H1 (cell line): ENCODE measurements around the gene OR13J1. TPM values are rescaled to one million over a fixed set of nuclear protein-coding genes. Genes with fewer than 3 reads are reported as not detected.

Experiments
- CTCF ChIA-PET: fragments of 300-600 bp; sonication (Branson Sonifier 250); formaldehyde crosslinking; loops from one replicate; lab custom pipeline; 2021; ENCODE audit not compliant: partially characterized antibody; lab: Charles Lee
- POLR2A ChIA-PET: fragments of 300-600 bp; sonication (Branson Sonifier 250); formaldehyde crosslinking; loops from one replicate; lab custom pipeline; 2021; ENCODE audit warnings: inconsistent platforms; ENCODE audit not compliant: partially characterized antibody; lab: Charles Lee
- DNase-seq, 2 experiments: peaks; one replicate each; pipeline versions ENCODE4 v3.0.0 to v3.0.0-alpha.2; 2010 to 2022; ENCODE audit warnings: low spot score in 2 of 2, low read depth in 1 of 2, mixed read lengths in 1 of 2
- FAIRE-seq: peaks from 2 replicates; lab custom pipeline; 2011; peaks lifted over from hg19 to GRCh38; lab: Jason Lieb, UNC
- H2AFZ ChIP-seq: 2 replicates; pipeline ENCODE4 v1.8.1; 2012; ENCODE audit warnings: low read length, inconsistent platforms
- H2AK5ac ChIP-seq: 2 replicates; pipeline ENCODE4 v1.6.1; 2013; ENCODE audit warnings: low read depth, low read length
- H2BK120ac ChIP-seq: replicated peaks from 2 replicates; pipeline ENCODE3; 2013; ENCODE audit warnings: low read depth, low read length, inconsistent platforms
- H2BK12ac ChIP-seq: 2 replicates; pipeline ENCODE4 v1.6.1; 2013; ENCODE audit warnings: low read depth, low read length
- H2BK15ac ChIP-seq: 2 replicates; pipeline ENCODE4 v1.6.1; 2013; ENCODE audit warnings: low read length
- H2BK20ac ChIP-seq: 2 replicates; pipeline ENCODE4 v1.6.1; 2013; ENCODE audit warnings: low read length
- H2BK5ac ChIP-seq: 2 replicates; pipeline ENCODE4 v1.6.1; 2013; ENCODE audit warnings: low read depth, low read length
- H3K14ac ChIP-seq: 2 replicates; pipeline ENCODE4 v1.6.1; 2013; ENCODE audit warnings: inconsistent platforms; ENCODE audit not compliant: insufficient read length
- H3K18ac ChIP-seq: 2 replicates; pipeline ENCODE4 v1.6.1; 2013; ENCODE audit warnings: low read length; ENCODE audit errors: extremely low read depth
- H3K23ac ChIP-seq: 2 replicates; pipeline ENCODE4 v1.6.1; 2013; ENCODE audit warnings: inconsistent platforms; ENCODE audit not compliant: insufficient read length
- H3K23me2 ChIP-seq: 2 replicates; pipeline ENCODE4 v1.6.1; 2013; ENCODE audit warnings: low read depth, low read length
- H3K27ac ChIP-seq: 2 replicates; pipeline ENCODE4 v1.6.1; 2011; ENCODE audit warnings: low read depth, low read length, inconsistent platforms
- H3K27me3 ChIP-seq, 4 experiments: replicated peaks in 1 of 4; 1 replicate in 1 of 4; 2 replicates in 3 of 4; pipeline versions ENCODE4 v1.6.1 to v1.8.1; 2011 to 2013; ENCODE audit warnings: low read length in 3 of 4, mild to moderate bottlenecking in 3 of 4, inconsistent platforms in 2 of 4, mixed read lengths in 2 of 4, moderate library complexity in 1 of 4; ENCODE audit not compliant: control insufficient read depth in 3 of 4, insufficient read depth in 3 of 4; ENCODE audit errors: extremely low read depth in 1 of 4
- H3K36me3 ChIP-seq, 4 experiments: 2 replicates each; pipeline versions ENCODE4 v1.6.1 to v1.8.1; 2011 to 2013; ENCODE audit warnings: mild to moderate bottlenecking in 4 of 4, low read length in 3 of 4, moderate library complexity in 2 of 4, control low read depth in 1 of 4, inconsistent platforms in 1 of 4; ENCODE audit not compliant: insufficient read depth in 4 of 4, control insufficient read depth in 2 of 4
- H3K4ac ChIP-seq: replicated peaks from 2 replicates; pipeline ENCODE3; 2013; ENCODE audit warnings: low read length, low read depth, mixed read lengths, inconsistent platforms; ENCODE audit not compliant: insufficient read length
- H3K4me1 ChIP-seq, 4 experiments: replicated peaks in 1 of 4; 1 replicate in 1 of 4; 2 replicates in 3 of 4; pipeline versions ENCODE4 v1.6.1 to v1.8.1; 2011 to 2013; ENCODE audit warnings: low read length in 3 of 4, inconsistent platforms in 2 of 4, mixed read lengths in 1 of 4; ENCODE audit not compliant: insufficient read depth in 4 of 4, control insufficient read depth in 3 of 4
- H3K4me2 ChIP-seq, 2 experiments: 2 replicates each; pipeline versions ENCODE4 v1.6.1 to v1.8.1; 2011 to 2013; ENCODE audit warnings: low read depth in 2 of 2, low read length in 2 of 2, control low read depth in 1 of 2, inconsistent platforms in 1 of 2, mild to moderate bottlenecking in 1 of 2; ENCODE audit not compliant: insufficient read depth in 1 of 2
- H3K4me3 ChIP-seq, 4 experiments: fragments of 200-600, 300-600 bp in 1 of 4; sonication (generic), shearing (Covaris generic), sonication (Bioruptor Twin) in 1 of 4; 2 replicates each; pipeline versions ENCODE4 v1.5.1 to v1.8.1; 2011 to 2016; ENCODE audit warnings: low read length in 4 of 4, low read depth in 3 of 4, control low read depth in 2 of 4, inconsistent platforms in 2 of 4, mild to moderate bottlenecking in 2 of 4, mixed read lengths in 1 of 4, moderate library complexity in 1 of 4; ENCODE audit not compliant: insufficient read depth in 2 of 4; ENCODE audit errors: extremely low read depth in 1 of 4
- H3K56ac ChIP-seq: replicated peaks from 2 replicates; pipeline ENCODE3; 2013; ENCODE audit warnings: low read depth, mild to moderate bottlenecking, mixed read lengths, low read length, inconsistent platforms; ENCODE audit not compliant: insufficient read length
- H3K79me1 ChIP-seq: 2 replicates; pipeline ENCODE4 v1.6.1; 2013; ENCODE audit warnings: low read depth, low read length, control low read depth
- H3K79me2 ChIP-seq, 2 experiments: 2 replicates each; pipeline versions ENCODE4 v1.6.1 to v1.8.1; 2012 to 2013; ENCODE audit warnings: low read length in 2 of 2, mild to moderate bottlenecking in 2 of 2, inconsistent platforms in 1 of 2; ENCODE audit not compliant: insufficient read depth in 2 of 2, control insufficient read depth in 1 of 2
- H3K9ac ChIP-seq, 4 experiments: replicated peaks in 1 of 4; 1 replicate in 1 of 4; 2 replicates in 3 of 4; pipeline versions ENCODE4 v1.6.1 to v1.8.1; 2011 to 2013; ENCODE audit warnings: low read depth in 3 of 4, low read length in 3 of 4, control low read depth in 2 of 4, mild to moderate bottlenecking in 2 of 4, moderate library complexity in 2 of 4, inconsistent platforms in 1 of 4; ENCODE audit errors: extremely low read depth in 1 of 4
- H3K9me3 ChIP-seq, 2 experiments: 2 replicates each; pipeline versions ENCODE4 v1.6.1 to v1.8.1; 2012 to 2013; ENCODE audit warnings: mild to moderate bottlenecking in 2 of 2, moderate library complexity in 2 of 2, control low read depth in 1 of 2, inconsistent platforms in 1 of 2, low read depth in 1 of 2, low read length in 1 of 2, mixed read lengths in 1 of 2; ENCODE audit not compliant: insufficient read depth in 2 of 2
- H4K20me1 ChIP-seq, 2 experiments: replicated peaks in 1 of 2; 2 replicates each; pipeline versions ENCODE3 to v1.8.1; 2011 to 2013; ENCODE audit warnings: inconsistent platforms in 2 of 2, low read length in 2 of 2, mild to moderate bottlenecking in 1 of 2; ENCODE audit not compliant: insufficient read depth in 2 of 2, control insufficient read depth in 1 of 2
- H4K5ac ChIP-seq: 2 replicates; pipeline ENCODE4 v1.6.1; 2013; ENCODE audit warnings: low read length, low read depth, mixed read lengths, inconsistent platforms; ENCODE audit not compliant: insufficient read length
- H4K8ac ChIP-seq: 2 replicates; pipeline ENCODE4 v1.8.0; 2013; ENCODE audit warnings: mild to moderate bottlenecking, moderate library complexity, low read length, inconsistent platforms; ENCODE audit not compliant: insufficient read depth; ENCODE audit errors: extremely low read depth
- H4K91ac ChIP-seq: replicated peaks from 2 replicates; pipeline ENCODE3; 2013; ENCODE audit warnings: low read length, mixed read lengths, inconsistent platforms; ENCODE audit not compliant: insufficient read length
- ASH2L ChIP-seq: fragments of 200-600, 300-600 bp; sonication (generic); IDR thresholded peaks from one replicate; pipeline ENCODE4 v1.7.1; 2017; ENCODE audit warnings: low read length
- ATF3 ChIP-seq: IDR thresholded peaks from 2 replicates; pipeline ENCODE4 v1.6.1; 2011; ENCODE audit warnings: low read depth, mild to moderate bottlenecking, low read length; ENCODE audit not compliant: insufficient read depth
- BCL11A ChIP-seq, 2 experiments: IDR thresholded peaks; one replicate each; pipeline ENCODE4 v1.6.1; 2011; ENCODE audit warnings: low read depth in 2 of 2, low read length in 2 of 2, mild to moderate bottlenecking in 2 of 2
- CHD1 ChIP-seq: IDR thresholded peaks from 2 replicates; pipeline ENCODE4 v1.6.1; 2012; ENCODE audit warnings: low read depth, low read length, improper control_type of control experiment
- CREB1 ChIP-seq: IDR thresholded peaks from 2 replicates; pipeline ENCODE4 v1.6.1; 2012; ENCODE audit warnings: inconsistent platforms
- EGR1 ChIP-seq: IDR thresholded peaks from 2 replicates; pipeline ENCODE4 v1.6.1; 2011; ENCODE audit warnings: low read depth, low read length, borderline replicate concordance
- JUND ChIP-seq: IDR thresholded peaks from 2 replicates; pipeline ENCODE4 v1.6.1; 2011; ENCODE audit warnings: mild to moderate bottlenecking, improper control_type of control experiment, low read length
- KDM4A ChIP-seq: IDR thresholded peaks from one replicate; pipeline ENCODE4 v1.7.1; 2012; ENCODE audit warnings: low read depth, mild to moderate bottlenecking, moderate library complexity, low read length, inconsistent platforms; ENCODE audit not compliant: severe bottlenecking
- MAFK ChIP-seq: IDR thresholded peaks from 2 replicates; pipeline ENCODE4 v1.6.1; 2012; ENCODE audit warnings: low read depth, mild to moderate bottlenecking, improper control_type of control experiment, low read length
- POLR2A ChIP-seq, 2 experiments: IDR thresholded peaks; 1 replicate in 1 of 2; 2 replicates in 1 of 2; pipeline ENCODE4 v1.6.1; 2011; ENCODE audit warnings: low read depth in 2 of 2, low read length in 2 of 2, mild to moderate bottlenecking in 2 of 2; ENCODE audit errors: control extremely low read depth in 1 of 2
- POU5F1 ChIP-seq: IDR thresholded peaks from 2 replicates; pipeline ENCODE4 v1.6.1; 2011; ENCODE audit warnings: low read depth, mild to moderate bottlenecking, low read length, moderate library complexity
- RFX5 ChIP-seq: IDR thresholded peaks from 2 replicates; pipeline ENCODE4 v1.6.1; 2011; ENCODE audit warnings: low read depth, low read length, improper control_type of control experiment, borderline replicate concordance
- TCF12 ChIP-seq: IDR thresholded peaks from 2 replicates; pipeline ENCODE4 v1.6.1; 2011; ENCODE audit warnings: low read depth, mild to moderate bottlenecking, low read length
- TEAD4 ChIP-seq: IDR thresholded peaks from 2 replicates; pipeline ENCODE4 v1.6.1; 2012; ENCODE audit warnings: low read depth, low read length, inconsistent platforms, mixed read lengths
- YY1 ChIP-seq: IDR thresholded peaks from 2 replicates; pipeline ENCODE4 v1.6.1; 2011; ENCODE audit warnings: low read depth, mild to moderate bottlenecking, low read length
- WGBS, 2 experiments: shearing (Covaris generic) in 1 of 2; methylation state at CpG; one replicate each; pipeline versions ENCODE4 v1.1.6 to v1.1.7; 2013 to 2015; ENCODE audit warnings: low lambda C conversion rate in 2 of 2, mixed read lengths in 2 of 2, inconsistent platforms in 1 of 2, low coverage in 1 of 2, missing lambda C conversion rate in 1 of 2; ENCODE audit not compliant: insufficient replicate concordance in 2 of 2, insufficient coverage in 1 of 2, insufficient read length in 1 of 2; ENCODE audit errors: extremely low coverage in 1 of 2, missing lambda C conversion rate in 1 of 2; 5-methylcytosine and 5-hydroxymethylcytosine counted together
- polyA plus RNA-seq, 7 experiments: library from polyadenylated mRNA; depleted of rRNA in 3 of 7; stranded (reverse) in 5 of 7; unstranded in 2 of 7; fragments of >200 nt in 5 of 7; fragments of 200-250 nt in 2 of 7; gene quantifications; 1 replicate in 5 of 7; 2 replicates in 1 of 7; 4 replicates in 1 of 7; pipeline versions ENCODE4 v1.2.1 to v1.2.3, GENCODE V29; 2011 to 2013; ENCODE audit warnings: missing spikeins in 2 of 7, mixed read lengths in 2 of 7
- total RNA-seq: library from RNA; stranded (reverse); fragmentation: NEBNext Ultra II Directional; extraction: Animal tissue kit (Norgen Biotek cat#: 25700); gene quantifications from 2 replicates; pipeline ENCODE4 v1.2.1, GENCODE V29; 2021

The OR13J1 gene
- total and polyA plus RNA-seq, 2 of the 8 experiments (the other 6 are each of a cell fraction or from before 2014, with no cell fraction given), result not detected

GRCh38 chr9:35828716-35829083, 41.5 kb downstream of the OR13J1 start, which contains the start of gene FAM221B:
TSS of gene FAM221B (minus strand) at chr9:35828732. CDS start at chr9:35826161, 2,571 bp downstream.
- Histone ChIP-seq H3K27ac (no peak within 1 kb of the TSS; the same call in 1 of the 2 replicates), H4K5ac (peak within 1 kb of the TSS; percentile 23), H3K18ac (peak within 1 kb of the TSS; percentile 81), H2BK20ac (0 out of 2 replicates have a peak within 1 kb of the TSS, but pooled peaks have one; percentile 72), H2AK5ac (no peak within 1 kb of the TSS), H3K27me3 (no peaks in the 10 kb centered on the region), H3K79me1 (no peaks in the 10 kb centered on the region), H3K36me3 (no peaks in the 10 kb centered on the region), H3K4me1 (peaks cover 2 to 16% (median 6%) of the 10 kb centered on the region in 4 experiments), H4K20me1 (no peaks in the 10 kb centered on the region), H3K4ac (no peak within 1 kb of the TSS), H3K4me2 (peak within 1 kb of the TSS; percentile 86 to 90), H4K91ac (peak within 1 kb of the TSS; percentile 75), H3K23me2 (peaks cover 10% of the 10 kb centered on the region), H2BK5ac (peak within 1 kb of the TSS; percentile 76; the same call in 1 of the 2 replicates), H3K79me2 (no peaks in the 10 kb centered on the region), H2AFZ (peak within 1 kb of the TSS; percentile 97), H3K14ac (no peak within 1 kb of the TSS), H2BK120ac (no peak within 1 kb of the TSS), H3K4me3 (peak within 1 kb of the TSS; percentile 51 to 83 (median 68)), H3K9ac (peak within 1 kb of the TSS in 3 of 4 experiments; percentile 40 to 52 (median 51); a peak in 5 of 7 replicates), H3K23ac (no peak within 1 kb of the TSS), H4K8ac (no peak within 1 kb of the TSS), H2BK15ac (no peak within 1 kb of the TSS), H3K56ac (peak within 1 kb of the TSS; percentile 43), H2BK12ac (0 out of 2 replicates have a peak within 1 kb of the TSS, but pooled peaks have one; percentile 35), H3K9me3 (no peaks in the 10 kb centered on the region)
- POLR2A ChIA-PET, result interaction anchor here (0.6 to 2.7 kb wide), 6 partner anchors 15 to 53 kb away, joined by 3 to 13 read pairs (median 4); partner anchors contain the start of genes HINT2, NPR2 and SPAG8
- 4% methylated on average over 21 of the region's 21 CpGs; no CpG with 5 or more reads in 1 of the 2 experiments for WGBS, 2 experiments
- CTCF ChIA-PET, result interaction anchor here (0.7 to 10.6 kb wide), 7 partner anchors 12 to 77 kb away, joined by 3 to 172 read pairs (median 62); partner anchors contain the start of genes HINT2 and SPAG8
- peak in 1 of 2 experiments; percentile 87 for DNase-seq
- FAIRE-seq, result no peak
- TF ChIP-seq MAFK, result no peak
- TF ChIP-seq ATF3, result no peak
- no peak for TF ChIP-seq CREB1
- TF ChIP-seq POLR2A (IDR thresholded peaks at IDR 0.05; ENCODE audit: control extremely low read depth in 1 of 2, low read depth in 2 of 2, low read length in 2 of 2), result no peak
- no peak for TF ChIP-seq RFX5
- TF ChIP-seq ASH2L, result peak; percentile 57
- TF ChIP-seq POU5F1, result no peak
- peak; percentile 59 for TF ChIP-seq KDM4A
- TF ChIP-seq CHD1, result no peak
- no peak for TF ChIP-seq JUND
- no peak for TF ChIP-seq YY1
- no peak for TF ChIP-seq EGR1
- TF ChIP-seq TEAD4, result no peak
- no peak for TF ChIP-seq BCL11A (IDR thresholded peaks at IDR 0.05; ENCODE audit: low read depth in 2 of 2, low read length in 2 of 2)
- TF ChIP-seq TCF12, result no peak
